SU-DHL-6 (cell line): ENCODE data around the gene HRK.

ENCODE experiments used
- CTCF ChIP-seq: fragments of 200-600 bp; sonication (generic); IDR thresholded peaks from one replicate; pipeline ENCODE4 v1.5.1; 2017; ENCODE audit warnings: antibody characterized with exemption, mild to moderate bottlenecking, low read length, moderate library complexity; ENCODE audit not compliant: insufficient read depth, poor library complexity, severe bottlenecking
- EZH2phosphoT487 ChIP-seq: fragments of 200-600 bp; sonication (generic), shearing (Covaris generic); conservative IDR thresholded peaks from 2 replicates; pipeline ENCODE4 v1.6.1; 2018; ENCODE audit warnings: mild to moderate bottlenecking, antibody characterized with exemption, low read length, moderate library complexity, mixed read lengths

- no peak for TF ChIP-seq CTCF
- TF ChIP-seq EZH2phosphoT487 = no peak
Measured at GRCh38 chr12:116897476-116897875, 16.2 kb upstream of the HRK start.
